ENCODE data around the gene PRKAG2. TPM values are rescaled to one million over a fixed set of nuclear protein-coding genes. Genes with fewer than 3 reads are reported as not detected.
"Not testable (repeated sequence)": the region's sequence is repeated elsewhere in the genome, so short reads cannot be mapped to it uniquely, and the experiment has no call there.

PRKAG2 gene
- total RNA-seq, 2 experiments from 2014 or later: 23.5 to 25.6 TPM

DNA sequence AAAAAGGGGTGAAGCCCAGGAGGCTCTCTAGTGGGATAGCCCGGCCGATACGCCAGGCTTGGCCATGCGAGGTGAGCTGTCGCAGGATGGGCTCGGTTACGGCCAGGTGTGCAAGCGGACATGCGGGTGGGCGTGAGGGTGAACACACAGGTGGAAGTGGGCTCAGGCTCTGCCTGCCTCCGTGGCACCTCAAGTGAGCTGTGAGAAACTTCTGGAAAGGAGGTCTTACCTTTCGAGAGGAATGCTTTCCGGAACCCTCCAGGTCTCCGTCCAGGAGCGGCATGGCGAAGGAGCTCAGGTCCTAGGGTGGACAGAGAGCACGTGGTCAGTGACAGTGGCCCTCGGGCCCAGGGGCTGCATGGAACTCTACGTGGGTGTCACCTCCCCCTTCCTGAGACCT lies 90.7 kb downstream of the PRKAG2 start:
- H3K4me1 Mint-ChIP-seq (ENCODE audit: low read depth): peaks cover 30% of the 10 kb centered on the region
- no peak for DNase-seq
- no peaks in the 10 kb centered on the region for H3K9me3 Mint-ChIP-seq
- H3K4me3 Mint-ChIP-seq: no peak overlapping the region
- no peaks in the 10 kb centered on the region for H3K27me3 Mint-ChIP-seq
- ChIA-PET POLR2A (no interaction called here), CTCF (interaction anchor here (5.4 to 5.8 kb wide), 2 partner anchors 9 to 28 kb away, joined by 47 to 90 read pairs; no protein-coding TSS in a partner anchor)
- intact Hi-C loops (cut with micrococcal nuclease): no loop called here
- H3K27ac Mint-ChIP-seq: no peak overlapping the region
- no peaks in the 10 kb centered on the region for H3K36me3 Mint-ChIP-seq

DNA sequence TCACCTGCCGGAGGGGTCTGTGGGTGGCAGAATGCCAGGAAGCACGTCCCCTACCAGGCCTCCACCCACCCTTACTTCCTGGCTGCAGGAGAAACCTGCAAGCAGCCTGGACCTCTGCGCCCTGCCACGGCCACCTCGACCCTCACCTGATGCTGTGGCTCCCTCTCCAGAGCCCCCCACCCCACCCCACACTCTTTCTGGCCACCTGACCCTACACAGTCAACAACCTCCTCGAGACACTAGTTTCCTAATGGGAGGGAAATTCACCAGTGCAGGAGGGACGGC lies 91.3 kb downstream of the PRKAG2 start:
- no peaks in the 10 kb centered on the region for H3K27me3 Mint-ChIP-seq
- ChIA-PET POLR2A (no interaction called here), CTCF (interaction anchor here (5.4 to 5.8 kb wide), 2 partner anchors 10 to 27 kb away, joined by 47 to 90 read pairs; no protein-coding TSS in a partner anchor)
- no peak overlapping the region for H3K4me3 Mint-ChIP-seq
- H3K36me3 Mint-ChIP-seq: no peaks in the 10 kb centered on the region
- intact Hi-C loops (cut with micrococcal nuclease): no loop called here
- H3K9me3 Mint-ChIP-seq: no peaks in the 10 kb centered on the region
- H3K4me1 Mint-ChIP-seq (ENCODE audit: low read depth): peaks cover 30% of the 10 kb centered on the region
- H3K27ac Mint-ChIP-seq: no peak overlapping the region
- DNase-seq: no peak

GRCh38 chr7:151784853-151785680 lies 91.8 kb downstream of the PRKAG2 start:
- Mint-ChIP-seq H3K27ac (no peak overlapping the region), H3K36me3 (peaks cover 3% of the 10 kb centered on the region), H3K4me1 (ENCODE audit: low read depth) (peaks cover 30% of the 10 kb centered on the region), H3K4me3 (no peak overlapping the region), H3K27me3 (no peaks in the 10 kb centered on the region), H3K9me3 (no peaks in the 10 kb centered on the region)
- ChIA-PET CTCF (interaction anchor here (5.4 to 5.8 kb wide), 2 partner anchors 10 to 27 kb away, joined by 47 to 90 read pairs; no protein-coding TSS in a partner anchor), POLR2A (no interaction called here)
- no peak for DNase-seq
- intact Hi-C loops (cut with micrococcal nuclease): loop anchor here (5.0 kb wide), 1 partner anchor 362 kb away; no protein-coding TSS in a partner anchor

- Mint-ChIP-seq H3K9me3 (no peaks in the 10 kb centered on the region), H3K27me3 (no peaks in the 10 kb centered on the region), H3K36me3 (peaks cover 3% of the 10 kb centered on the region), H3K27ac (no peak overlapping the region), H3K4me1 (ENCODE audit: low read depth) (peaks cover 25% of the 10 kb centered on the region), H3K4me3 (no peak overlapping the region)
- ChIA-PET POLR2A (interaction anchor here (1.3 kb wide), 1 partner anchor 11 kb away, joined by 4 read pairs; no protein-coding TSS in a partner anchor), CTCF (interaction anchor here (0.8 to 5.8 kb wide), 16 partner anchors 10 to 264 kb away, joined by 3 to 90 read pairs (median 10); partner anchors contain the start of genes PRKAG2 and RHEB)
- intact Hi-C loops (cut with micrococcal nuclease): loop anchor here (2.0 to 5.0 kb wide), 2 partner anchors 149 to 363 kb away; no protein-coding TSS in a partner anchor
- no peak for DNase-seq
These were observed 92.8 kb downstream of the PRKAG2 start for GRCh38 chr7:151783958-151784575.

DNA sequence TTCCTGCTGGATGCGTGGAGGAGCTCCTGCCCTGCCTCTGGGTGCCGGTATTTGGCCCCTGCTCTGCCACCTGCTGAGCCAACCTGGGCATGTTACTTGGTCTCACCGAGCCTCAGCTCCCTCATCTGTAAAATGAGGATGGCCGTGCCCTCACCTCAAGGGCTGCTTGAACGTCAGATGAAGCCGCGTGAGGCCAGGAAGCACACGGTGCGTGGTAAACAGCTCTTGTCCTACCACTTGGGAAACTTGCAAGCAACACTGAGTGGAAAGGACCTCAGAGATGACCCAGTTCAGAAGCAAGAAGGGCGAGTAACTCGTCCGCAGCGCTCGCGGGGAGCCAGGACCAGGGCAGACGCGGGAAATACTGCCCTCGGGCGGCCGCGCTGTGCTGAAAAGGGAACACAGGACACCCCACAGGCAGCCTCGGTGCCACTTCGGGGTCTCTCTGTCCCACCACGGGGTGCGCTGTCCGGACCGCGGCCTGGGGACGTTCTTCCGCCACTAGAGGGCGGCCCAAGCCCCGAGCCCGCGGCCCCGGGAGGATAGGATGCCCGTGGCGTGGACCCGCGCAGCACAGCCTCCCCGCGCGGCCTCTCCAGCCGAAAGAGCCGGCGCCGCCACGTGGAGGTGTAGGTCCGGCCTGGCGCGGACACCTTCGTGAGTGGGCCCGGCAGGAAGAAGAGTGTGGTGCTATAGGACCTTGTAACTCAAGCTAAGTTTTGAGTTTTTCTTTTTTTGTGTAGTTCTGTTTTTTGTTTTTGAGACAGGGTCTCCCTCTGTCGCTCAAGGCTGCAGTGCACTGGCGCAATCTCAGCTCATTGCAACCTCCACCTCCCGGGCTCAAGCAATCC lies 94.1 kb downstream of the PRKAG2 start:
- ChIA-PET CTCF (interaction anchor here (0.5 to 5.8 kb wide), 48 partner anchors 9 to 924 kb away, joined by 3 to 90 read pairs (median 4); partner anchors contain the start of genes PRKAG2 and RHEB), POLR2A (interaction anchor here (1.3 to 1.5 kb wide), 2 partner anchors 12 kb away, joined by 4 to 5 read pairs; no protein-coding TSS in a partner anchor)
- H3K27me3 Mint-ChIP-seq: no peaks in the 10 kb centered on the region
- no peak overlapping the region for H3K27ac Mint-ChIP-seq
- peak; percentile 80 for DNase-seq
- H3K4me1 Mint-ChIP-seq (ENCODE audit: low read depth): peaks cover 12% of the 10 kb centered on the region
- H3K36me3 Mint-ChIP-seq: peaks cover 3% of the 10 kb centered on the region
- intact Hi-C loops (cut with micrococcal nuclease): loop anchor here (2.0 to 5.0 kb wide), 2 partner anchors 150 to 364 kb away; no protein-coding TSS in a partner anchor
- no peaks in the 10 kb centered on the region for H3K9me3 Mint-ChIP-seq
- H3K4me3 Mint-ChIP-seq: peak overlapping the region; percentile 76

DNA sequence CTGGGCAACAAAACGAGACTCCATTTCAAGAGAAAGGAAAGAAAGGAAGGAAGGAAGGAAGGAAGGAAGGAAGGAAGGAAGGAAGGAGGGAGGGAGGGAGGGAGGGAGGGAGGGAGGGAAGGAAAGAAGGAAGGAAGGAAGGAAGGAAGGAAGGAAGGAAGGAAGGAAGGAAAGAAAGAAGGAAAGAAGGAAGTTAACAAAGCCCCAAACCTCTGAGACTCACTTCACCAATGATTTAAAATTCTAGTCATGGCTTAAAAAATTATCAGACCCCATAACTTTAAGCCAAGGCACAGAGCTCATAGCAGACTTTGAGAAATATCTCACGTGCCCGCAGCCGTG lies 94.7 kb downstream of the PRKAG2 start:
- ChIA-PET CTCF (interaction anchor here (0.5 to 5.8 kb wide), 39 partner anchors 8 to 925 kb away, joined by 3 to 90 read pairs (median 5); partner anchors contain the start of gene PRKAG2), POLR2A (interaction anchor here (1.5 kb wide), 1 partner anchor 13 kb away, joined by 5 read pairs; no protein-coding TSS in a partner anchor)
- H3K4me3 Mint-ChIP-seq; H3K4me1 Mint-ChIP-seq (ENCODE audit: low read depth); DNase-seq; H3K27me3 Mint-ChIP-seq; H3K27ac Mint-ChIP-seq; H3K36me3 Mint-ChIP-seq; H3K9me3 Mint-ChIP-seq: not testable (repeated sequence)
- intact Hi-C loops (cut with micrococcal nuclease): loop anchor here (2.0 to 5.0 kb wide), 2 partner anchors 151 to 365 kb away; no protein-coding TSS in a partner anchor

GRCh38 chr7:151781161-151781845 lies 95.6 kb downstream of the PRKAG2 start:
- no peaks in the 10 kb centered on the region for H3K9me3 Mint-ChIP-seq
- peaks cover 8% of the 10 kb centered on the region for H3K4me1 Mint-ChIP-seq (ENCODE audit: low read depth)
- peaks cover 3% of the 10 kb centered on the region for H3K36me3 Mint-ChIP-seq
- no peaks in the 10 kb centered on the region for H3K27me3 Mint-ChIP-seq
- no peak overlapping the region for H3K4me3 Mint-ChIP-seq
- ChIA-PET POLR2A (interaction anchor here (0.5 to 1.5 kb wide), 2 partner anchors 14 to 100 kb away, joined by 4 to 5 read pairs; no protein-coding TSS in a partner anchor), CTCF (interaction anchor here (0.5 to 5.8 kb wide), 14 partner anchors 10 to 466 kb away, joined by 3 to 90 read pairs (median 6); no protein-coding TSS in a partner anchor)
- no peak overlapping the region for H3K27ac Mint-ChIP-seq
- no peak for DNase-seq
- intact Hi-C loops (cut with micrococcal nuclease): loop anchor here (5.0 kb wide), 1 partner anchor 366 kb away; no protein-coding TSS in a partner anchor

DNA sequence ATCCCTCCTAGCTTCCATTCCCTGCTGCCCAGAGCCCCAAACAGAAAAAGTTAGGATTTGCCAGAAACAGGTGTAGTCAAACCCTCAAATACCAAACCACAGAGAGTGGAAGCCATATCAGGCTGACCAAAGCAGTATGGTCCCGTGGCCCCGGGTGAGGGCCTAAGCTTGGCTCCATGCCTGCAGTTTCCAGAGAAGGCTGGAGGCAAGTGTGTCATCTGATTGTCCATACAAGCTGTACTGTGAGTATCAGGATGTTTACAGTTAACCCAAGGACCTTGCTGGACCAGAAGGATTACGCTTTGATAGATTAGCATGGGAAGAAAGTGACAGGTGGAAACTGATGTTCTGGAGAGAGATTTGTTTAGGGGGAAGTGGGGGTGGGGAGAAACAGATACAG lies 96.3 kb downstream of the PRKAG2 start:
- CTCF ChIA-PET: interaction anchor here (1.0 kb wide), 2 partner anchors 9 to 102 kb away, joined by 3 read pairs; no protein-coding TSS in a partner anchor
- no peak overlapping the region for H3K27ac Mint-ChIP-seq

GRCh38 chr7:151779678-151780077 lies 97.2 kb downstream of the PRKAG2 start:
- H3K9me3 Mint-ChIP-seq: no peaks in the 10 kb centered on the region
- H3K4me1 Mint-ChIP-seq (ENCODE audit: low read depth): peaks cover 8% of the 10 kb centered on the region
- H3K36me3 Mint-ChIP-seq: peaks cover 3% of the 10 kb centered on the region
- CTCF ChIA-PET: no interaction called here
- DNase-seq: no peak
- intact Hi-C loops (cut with micrococcal nuclease): loop anchor here (5.0 kb wide), 1 partner anchor 368 kb away; no protein-coding TSS in a partner anchor
- no peak overlapping the region for H3K27ac Mint-ChIP-seq
- H3K4me3 Mint-ChIP-seq: no peak overlapping the region
- POLR2A ChIA-PET: no interaction called here
- H3K27me3 Mint-ChIP-seq: no peaks in the 10 kb centered on the region

More for the DNA sequence above, 96.3 kb downstream of the PRKAG2 start:
- POLR2A ChIA-PET: no interaction called here
- intact Hi-C loops (cut with micrococcal nuclease): loop anchor here (5.0 kb wide), 1 partner anchor 367 kb away; no protein-coding TSS in a partner anchor
- no peaks in the 10 kb centered on the region for H3K27me3 Mint-ChIP-seq
- no peak overlapping the region for H3K4me3 Mint-ChIP-seq
- peaks cover 8% of the 10 kb centered on the region for H3K4me1 Mint-ChIP-seq (ENCODE audit: low read depth)
- H3K9me3 Mint-ChIP-seq: no peaks in the 10 kb centered on the region
- DNase-seq: no peak
- peaks cover 3% of the 10 kb centered on the region for H3K36me3 Mint-ChIP-seq

DNA sequence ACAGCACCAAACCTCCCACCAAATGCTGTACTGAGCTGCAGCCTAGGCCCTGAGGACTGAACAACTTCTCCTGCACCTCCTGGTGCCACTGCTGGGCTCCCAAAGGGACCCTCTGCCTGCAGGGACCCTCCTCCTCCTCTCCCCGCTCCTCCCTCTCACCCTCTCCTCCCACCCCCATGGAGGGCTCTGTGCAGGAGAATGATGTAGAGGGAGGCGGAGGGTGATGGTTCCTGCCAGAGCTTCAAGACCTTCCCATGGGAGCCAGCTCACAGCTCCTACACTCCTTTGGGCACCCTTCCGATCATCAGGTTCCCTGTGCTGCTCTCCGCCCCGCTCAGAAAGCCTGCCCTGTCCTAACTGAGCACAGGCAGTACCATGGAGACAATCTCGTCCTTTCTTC lies 97.7 kb downstream of the PRKAG2 start:
- ChIA-PET CTCF (no interaction called here), POLR2A (no interaction called here)
- no peaks in the 10 kb centered on the region for H3K27me3 Mint-ChIP-seq
- H3K9me3 Mint-ChIP-seq: no peaks in the 10 kb centered on the region
- intact Hi-C loops (cut with micrococcal nuclease): no loop called here
- no peak for DNase-seq
- peaks cover 8% of the 10 kb centered on the region for H3K4me1 Mint-ChIP-seq (ENCODE audit: low read depth)
- no peak overlapping the region for H3K4me3 Mint-ChIP-seq
- H3K36me3 Mint-ChIP-seq: peaks cover 3% of the 10 kb centered on the region
- H3K27ac Mint-ChIP-seq: no peak overlapping the region

All from activated CD4-positive, alpha-beta memory T cell treated with anti-CD3 and anti-CD28 coated beads for 36 hours (primary cell).